Endothelial cell of hepatic sinusoid (primary cell): ENCODE data around the gene NETO2.

Experiments used
- in situ Hi-C: cut with HindIII; loops from 2 replicates; pipeline ENCODE4 v1.10.0; 2017; ENCODE audit warnings: low sequenced_read_pairs

Gene NETO2

GRCh38 chr16:47047524-47048203 lies 96.1 kb downstream of the NETO2 start:
- in situ Hi-C loops: no loop called here

- in situ Hi-C loops: no loop called here
Observed at GRCh38 chr16:47046726-47047523, 96.8 kb downstream of the NETO2 start.

GRCh38 chr16:47045459-47045858 lies 98.3 kb downstream of the NETO2 start:
- in situ Hi-C loops: no loop called here

GRCh38 chr16:47045023-47045422 lies 98.7 kb downstream of the NETO2 start:
- in situ Hi-C loops: no loop called here

GRCh38 chr16:47043970-47044684 lies 99.6 kb downstream of the NETO2 start:
- in situ Hi-C loops: no loop called here

- in situ Hi-C loops: no loop called here
Observed at GRCh38 chr16:47043200-47043599, 100.5 kb downstream of the NETO2 start.

GRCh38 chr16:47037746-47038458 lies 105.8 kb downstream of the NETO2 start:
- in situ Hi-C loops: no loop called here

GRCh38 chr16:47037396-47037745 lies 106.4 kb downstream of the NETO2 start:
- in situ Hi-C loops: no loop called here

- in situ Hi-C loops: no loop called here
Observed at GRCh38 chr16:47036201-47036600, 107.5 kb downstream of the NETO2 start.

- in situ Hi-C loops: no loop called here
Observed at GRCh38 chr16:47035436-47035835, 108.3 kb downstream of the NETO2 start.

GRCh38 chr16:47034455-47034854 lies 109.3 kb downstream of the NETO2 start:
- in situ Hi-C loops: no loop called here

- in situ Hi-C loops: no loop called here
Observed at GRCh38 chr16:47033176-47033575, 110.6 kb downstream of the NETO2 start.

GRCh38 chr16:47029724-47030123 lies 114.0 kb downstream of the NETO2 start:
- in situ Hi-C loops: no loop called here

GRCh38 chr16:47028767-47029377 lies 114.9 kb downstream of the NETO2 start:
- in situ Hi-C loops: no loop called here
